Anterior cingulate cortex (tissue), 58 donors: Measurements from ENCODE around the gene SIM2.

Experiments
- DNase-seq, 58 donors: peaks; one replicate each; lab custom pipeline; 2025; lab: John Stamatoyannopoulos, UW

Gene SIM2

GRCh38 chr21:36790616-36791015 lies 91.7 kb downstream of the SIM2 start:
- peak in 5 of 58 donors; percentile 6 to 40 (median 15) for DNase-seq

GRCh38 chr21:36791180-36791579 lies 92.3 kb downstream of the SIM2 start:
- DNase-seq: peak in 10 of 58 donors; percentile 3 to 31 (median 8)

GRCh38 chr21:36791695-36792470 lies 93.0 kb downstream of the SIM2 start:
- DNase-seq: peak in 17 of 58 donors; percentile 5 to 48 (median 20)

GRCh38 chr21:36792505-36792967 lies 93.6 kb downstream of the SIM2 start:
- DNase-seq: peak in 3 of 58 donors; percentile 15 to 48 (median 39)

- no peak for DNase-seq
Observed at GRCh38 chr21:36796070-36796469, 97.2 kb downstream of the SIM2 start.

- DNase-seq: no peak
Observed at GRCh38 chr21:36798491-36798890, 99.6 kb downstream of the SIM2 start.
